Left lung (tissue), 10 donors: ENCODE data around the gene RPS21. TPM values are rescaled to one million over a fixed set of nuclear protein-coding genes. Genes with fewer than 3 reads are reported as not detected.
A peak's percentile ranks its signal among the peaks of the same experiment; 100 is the strongest.

ENCODE experiments used
- ATAC-seq: fragments of 200-7000 bp; cut with Tn5 transposase; one replicate; pipeline ENCODE4 v1.9.1; 2020; ENCODE audit warnings: moderate library complexity
- DNase-seq, 4 donors: peaks; one replicate each; pipeline ENCODE4 v3.0.0-alpha.2; 2013 to 2020
- H3K27ac ChIP-seq, 2 donors: fragments of 200-600 bp; sonication (generic) in 1 of 2; one replicate each; pipeline versions ENCODE4 v1.5.0 to v1.8.0; 2020 to 2021
- H3K27me3 ChIP-seq, 2 donors: fragments of 200-600 bp; sonication (generic) in 1 of 2; one replicate each; pipeline versions ENCODE4 v1.5.0 to v1.8.0; 2020 to 2021
- H3K36me3 ChIP-seq, 2 donors: fragments of 200-600 bp; sonication (generic) in 1 of 2; one replicate each; pipeline versions ENCODE4 v1.5.0 to v1.8.0; 2020 to 2021
- H3K4me1 ChIP-seq, 2 donors: fragments of 200-600 bp; one replicate each; pipeline ENCODE4 v1.8.0; 2021
- H3K4me3 ChIP-seq, 2 donors: fragments of 200-600 bp; sonication (generic) in 1 of 2; one replicate each; pipeline versions ENCODE4 v1.5.0 to v1.8.0; 2020 to 2021; ENCODE audit warnings: mild to moderate bottlenecking in 1 of 2
- H3K9me3 ChIP-seq, 2 donors: fragments of 200-600 bp; sonication (generic) in 1 of 2; one replicate each; pipeline versions ENCODE4 v1.5.0 to v1.8.0; 2020 to 2021
- CTCF ChIP-seq, 2 donors: fragments of 200-600 bp; sonication (generic) in 1 of 2; IDR thresholded peaks; one replicate each; pipeline versions ENCODE4 v1.5.0 to v1.8.0; 2021; ENCODE audit warnings: antibody characterized with exemption in 2 of 2
- intact Hi-C, 2 donors: fragments of 100-400 bp; cut with DNase I; formaldehyde crosslinking; loops; one replicate each; pipeline versions ENCODE4 v1.11.2 to v1.14.2; 2022
- polyA plus RNA-seq, 6 donors: library from polyadenylated mRNA; unstranded; fragments of 120-200 nt; gene quantifications; one replicate each; pipeline ENCODE4 v1.2.1, GENCODE V29; 2013; ENCODE audit not compliant: insufficient read length in 6 of 6
- total RNA-seq, 2 donors: library from RNA; stranded (reverse); fragmentation: NEBNext Ultra II Directional; extraction: Animal tissue kit (Norgen Biotek cat#: 25700); gene quantifications; one replicate each; pipeline ENCODE4 v1.2.1, GENCODE V29; 2021
- donor health status: DM: no; HTN: yes; CAD: no.
- donor health status: DM: no; HTN: no; CAD: no.

Gene RPS21
- total and polyA plus RNA-seq, 8 donors: 928 to 1,176 (median 1,013) TPM

DNA sequence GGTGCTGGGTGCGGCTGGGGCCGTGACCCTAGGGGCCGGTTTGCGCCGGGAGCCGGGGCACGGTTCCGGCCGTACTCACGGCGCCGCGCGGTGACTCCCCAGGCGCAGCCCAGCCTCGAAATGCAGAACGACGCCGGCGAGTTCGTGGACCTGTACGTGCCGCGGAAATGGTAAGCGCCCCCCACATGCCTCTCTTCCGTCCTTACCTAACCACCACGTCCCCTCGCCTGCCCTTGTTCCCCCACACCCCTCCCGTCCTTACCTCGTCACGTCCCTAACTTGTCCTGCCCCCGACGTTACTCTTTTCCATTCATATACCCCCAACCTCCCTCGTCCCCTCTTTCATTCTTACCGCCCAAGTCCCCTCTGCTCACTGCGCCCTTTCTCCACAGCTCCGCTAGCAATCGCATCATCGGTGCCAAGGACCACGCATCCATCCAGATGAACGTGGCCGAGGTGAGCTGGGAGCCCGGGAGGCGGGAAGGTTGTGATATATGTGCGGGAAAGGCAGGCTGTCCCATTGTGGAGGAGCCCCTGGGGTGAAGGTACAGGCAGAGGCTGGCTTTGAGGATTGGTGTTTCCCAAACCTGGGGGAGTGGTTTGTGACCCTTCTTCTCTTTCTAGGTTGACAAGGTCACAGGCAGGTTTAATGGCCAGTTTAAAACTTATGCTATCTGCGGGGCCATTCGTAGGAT is 463 bp downstream of the RPS21 start:
- H3K27ac ChIP-seq: peak overlapping the region; percentile 87 to 88
- DNase-seq: no peak
- intact Hi-C loops: no loop called here
- peak overlapping the region; percentile 98 to 100 for H3K4me3 ChIP-seq
- H3K4me1 ChIP-seq: peaks cover 11 to 38% of the 10 kb centered on the region in 2 donors
- H3K9me3 ChIP-seq: no peaks in the 10 kb centered on the region
- no peaks in the 10 kb centered on the region for H3K27me3 ChIP-seq
- no peak for TF ChIP-seq CTCF (IDR thresholded peaks at IDR 0.05)
- peaks cover 0 to 45% of the 10 kb centered on the region in 2 donors for H3K36me3 ChIP-seq
- ATAC-seq: no peak

DNA sequence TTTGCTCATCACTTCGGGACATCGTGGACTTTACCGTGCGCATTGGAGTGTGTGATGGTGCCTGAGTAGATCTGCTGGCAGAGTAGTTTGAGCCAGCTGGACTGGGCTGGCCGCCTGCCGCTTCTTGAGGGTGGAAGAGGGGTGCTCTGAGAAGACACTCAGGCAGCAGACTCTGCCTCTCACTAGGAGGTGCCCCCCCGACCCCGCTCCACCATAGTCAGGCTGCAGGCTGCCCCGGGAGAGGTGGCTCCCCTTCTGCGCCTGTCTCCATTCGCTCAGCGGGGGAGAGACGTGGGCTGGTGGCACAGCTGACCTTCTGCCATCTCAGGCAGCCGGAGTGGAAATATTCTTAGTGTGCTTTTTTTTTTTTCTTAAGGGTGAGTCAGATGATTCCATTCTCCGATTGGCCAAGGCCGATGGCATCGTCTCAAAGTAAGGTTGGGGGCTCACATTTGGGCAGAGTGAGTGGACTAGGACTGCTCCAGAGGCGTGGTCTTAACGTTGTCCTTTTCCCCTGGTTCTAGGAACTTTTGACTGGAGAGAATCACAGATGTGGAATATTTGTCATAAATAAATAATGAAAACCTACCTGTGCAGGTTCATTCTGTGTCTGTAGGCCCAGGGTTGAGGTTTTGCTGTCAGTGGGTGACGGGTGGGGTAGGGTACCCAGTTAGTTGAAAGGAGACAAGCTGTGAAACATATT is 1.2 kb downstream of the RPS21 start:
- H3K9me3 ChIP-seq: no peaks in the 10 kb centered on the region
- no peak for ATAC-seq
- peak overlapping the region; percentile 98 to 100 for H3K4me3 ChIP-seq
- peaks cover 11 to 32% of the 10 kb centered on the region in 2 donors for H3K4me1 ChIP-seq
- no peak for TF ChIP-seq CTCF (IDR thresholded peaks at IDR 0.05)
- H3K36me3 ChIP-seq: peaks cover 0 to 51% of the 10 kb centered on the region in 2 donors
- no peak overlapping the region for H3K27ac ChIP-seq
- intact Hi-C loops: no loop called here
- H3K27me3 ChIP-seq: no peaks in the 10 kb centered on the region
- no peak for DNase-seq

DNA sequence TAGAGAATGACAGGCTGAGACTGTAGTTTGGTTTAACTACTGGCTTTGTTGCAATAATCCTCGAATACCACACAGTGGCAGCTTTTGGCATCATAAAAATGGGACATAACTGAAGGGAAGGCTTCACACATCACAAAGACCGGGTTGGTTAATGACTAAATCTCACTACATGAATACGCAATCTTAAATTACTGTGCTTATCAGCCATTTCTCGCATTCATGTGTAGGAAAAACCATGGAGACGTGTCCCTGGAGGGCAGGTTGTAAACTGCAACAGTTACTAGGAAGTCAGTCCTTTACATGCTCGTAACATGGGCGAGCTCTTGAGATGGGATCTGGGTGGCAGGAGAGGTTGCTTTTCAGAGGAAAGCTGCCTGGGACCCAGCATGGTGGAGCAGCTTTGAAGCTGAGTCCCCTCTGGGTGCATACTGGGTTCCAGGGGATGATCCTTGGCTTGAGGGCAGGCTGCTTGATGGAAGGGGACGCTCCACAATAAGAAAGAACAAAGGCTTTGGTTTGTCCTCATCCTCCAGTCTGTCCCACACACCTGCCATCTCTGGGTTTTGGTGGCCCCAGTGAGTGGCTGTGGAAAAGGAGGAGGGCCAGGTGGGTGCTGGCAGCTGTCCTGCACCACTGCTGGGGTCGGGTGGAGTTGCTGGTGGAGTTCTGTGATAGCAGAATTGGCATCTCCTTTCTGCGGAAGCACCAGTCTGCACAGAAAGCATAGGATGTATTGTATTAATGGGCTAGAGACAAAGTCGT is 2.1 kb downstream of the RPS21 start:
- TF ChIP-seq CTCF (IDR thresholded peaks at IDR 0.05): no peak
- Histone ChIP-seq H3K36me3 (peaks cover 0 to 61% of the 10 kb centered on the region in 2 donors), H3K27ac (no peak overlapping the region), H3K9me3 (no peaks in the 10 kb centered on the region), H3K4me1 (peaks cover 11 to 32% of the 10 kb centered on the region in 2 donors), H3K27me3 (no peaks in the 10 kb centered on the region), H3K4me3 (peak overlapping the region in 1 of 2 donors; percentile 98)
- intact Hi-C loops: no loop called here
- no peak for ATAC-seq
- DNase-seq: no peak

DNA sequence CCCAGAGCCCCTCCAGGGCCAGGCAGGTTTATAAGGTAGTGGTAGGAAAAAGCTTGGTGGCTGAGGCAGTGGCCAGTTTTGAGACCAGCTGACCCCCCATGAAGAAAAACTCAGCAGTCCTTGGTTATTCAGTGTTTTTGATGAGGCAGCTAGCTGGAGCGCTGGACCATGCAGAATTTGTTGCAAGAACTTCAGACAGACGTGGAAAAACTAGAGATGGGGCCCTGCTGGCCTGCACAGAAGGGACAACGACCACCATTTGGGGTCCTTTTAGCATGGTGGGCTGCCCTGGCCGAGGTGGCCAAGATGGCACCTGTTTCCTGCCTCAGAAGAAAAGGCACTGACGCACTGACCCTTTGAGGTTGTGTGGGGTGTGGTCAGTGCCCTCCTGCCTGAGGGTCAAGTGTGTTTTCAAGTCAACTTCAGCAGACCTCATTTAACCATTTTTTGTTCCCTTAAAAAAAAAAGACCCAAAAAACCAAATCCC is 2.7 kb downstream of the RPS21 start:
- ATAC-seq (no peak), DNase-seq (no peak)
- Histone ChIP-seq H3K4me3 (no peak overlapping the region), H3K9me3 (no peaks in the 10 kb centered on the region), H3K27ac (no peak overlapping the region), H3K4me1 (peaks cover 11 to 32% of the 10 kb centered on the region in 2 donors), H3K36me3 (peaks cover 0 to 67% of the 10 kb centered on the region in 2 donors), H3K27me3 (no peaks in the 10 kb centered on the region)
- no peak for TF ChIP-seq CTCF (IDR thresholded peaks at IDR 0.05)
- intact Hi-C loops: no loop called here
